K562 (cell line): Measurements from ENCODE around the gene TRABD. TPM values are rescaled to one million over a fixed set of nuclear protein-coding genes. Genes with fewer than 3 reads are reported as not detected.

Experiments
- ATAC-seq: fragments of 200-7000 bp; cut with Tn5 transposase; 3 replicates; pipeline ENCODE4 v1.9.1; 2020; ENCODE audit warnings: moderate library complexity
- BruUV-seq: library from RNA; stranded (reverse); fragments of 400-500 nt; replicated peaks from 2 replicates; lab custom pipeline; 2021; lab: Mats Ljungman, UMichigan
- CTCF ChIA-PET: fragments of 300-600 bp; formaldehyde crosslinking; extraction: SDS; loops from one replicate; lab custom pipeline; 2021; ENCODE audit warnings: low intra/inter-chr PET ratio; lab: Yijun Ruan, JAX
- POLR2A ChIA-PET: fragments of 300-600, 350-650 bp; sonication (Branson Sonifier 250); formaldehyde crosslinking; extraction: SDS; loops from one replicate; lab custom pipeline; 2021; ENCODE audit warnings: antibody characterized with exemption, inconsistent platforms; lab: Yijun Ruan, JAX
- DNase-seq, 4 experiments: peaks; one replicate each; pipeline versions ENCODE4 v3.0.0 to v3.0.0-alpha.2; 2011 to 2018; ENCODE audit warnings: low spot score in 3 of 4, mixed read lengths in 3 of 4; ENCODE audit errors: extremely low read depth in 1 of 4
- FAIRE-seq: peaks from 2 replicates; lab custom pipeline; 2011; peaks lifted over from hg19 to GRCh38; lab: Jason Lieb, UNC
- H2AFZ ChIP-seq: 2 replicates; pipeline ENCODE4 v1.6.0; 2011; ENCODE audit warnings: low read depth, low read length, control low read depth, inconsistent platforms
- H3K27ac ChIP-seq: fragments of 200-600 bp; 3 replicates; pipeline ENCODE4 v1.8.0; 2011; ENCODE audit warnings: low read depth, mild to moderate bottlenecking, control low read depth, inconsistent platforms, low read length, moderate library complexity, mixed read lengths; ENCODE audit errors: extremely low read depth
- H3K27me3 ChIP-seq, 2 experiments: fragments of 300-600 bp in 1 of 2; 2 replicates in 1 of 2; 3 replicates in 1 of 2; pipeline versions ENCODE4 v1.6.0 to v1.8.0; 2011; ENCODE audit warnings: inconsistent platforms in 2 of 2, low read length in 2 of 2, mild to moderate bottlenecking in 1 of 2, mixed read lengths in 1 of 2, moderate library complexity in 1 of 2; ENCODE audit not compliant: control insufficient read depth in 2 of 2, insufficient read depth in 2 of 2
- H3K36me3 ChIP-seq: fragments of 300-600 bp; 3 replicates; pipeline ENCODE4 v1.8.0; 2011; ENCODE audit warnings: mild to moderate bottlenecking, low read length, inconsistent platforms; ENCODE audit not compliant: control insufficient read depth, insufficient read depth
- H3K4me1 ChIP-seq, 2 experiments: fragments of 200-600 bp in 1 of 2; replicated peaks in 1 of 2; 2 replicates in 1 of 2; 3 replicates in 1 of 2; pipeline versions ENCODE4 v1.5.1 to v1.8.0; 2011; ENCODE audit warnings: inconsistent platforms in 2 of 2, low read length in 2 of 2, mild to moderate bottlenecking in 1 of 2, mixed read lengths in 1 of 2, moderate library complexity in 1 of 2; ENCODE audit not compliant: control insufficient read depth in 2 of 2, insufficient read depth in 2 of 2
- H3K4me2 ChIP-seq: 2 replicates; pipeline ENCODE4 v1.6.1; 2011; ENCODE audit warnings: low read length, control low read depth, inconsistent platforms, mixed read lengths; ENCODE audit not compliant: insufficient read depth
- H3K4me3 ChIP-seq: fragments of 200-600 bp; sonication (generic), shearing (Covaris generic); 2 replicates; pipeline ENCODE4 v1.5.1; 2016; ENCODE audit warnings: control low read depth, inconsistent platforms
- H3K79me2 ChIP-seq: fragments of 200-600 bp; 3 replicates; pipeline ENCODE4 v1.8.0; 2011; ENCODE audit warnings: low read length, inconsistent platforms; ENCODE audit not compliant: control insufficient read depth, insufficient read depth
- H3K9ac ChIP-seq, 2 experiments: 2 replicates each; pipeline versions ENCODE4 v1.6.0 to v1.6.1; 2011; ENCODE audit warnings: low read depth in 2 of 2, low read length in 2 of 2, control low read depth in 1 of 2, inconsistent platforms in 1 of 2, mild to moderate bottlenecking in 1 of 2, mixed read lengths in 1 of 2; ENCODE audit not compliant: insufficient read depth in 1 of 2
- H3K9me1 ChIP-seq: one replicate; pipeline ENCODE4 v1.6.0; 2011; ENCODE audit warnings: inconsistent platforms, mild to moderate bottlenecking, low read length, moderate library complexity; ENCODE audit not compliant: control insufficient read depth, insufficient read depth
- H3K9me3 ChIP-seq: replicated peaks from 2 replicates; pipeline ENCODE4 v1.5.1; 2011; ENCODE audit warnings: low read depth, low read length, inconsistent platforms; ENCODE audit not compliant: control insufficient read depth, insufficient read depth
- H4K20me1 ChIP-seq: replicated peaks from 2 replicates; pipeline ENCODE4 v1.6.1; 2011; ENCODE audit warnings: low read length, inconsistent platforms, mixed read lengths; ENCODE audit not compliant: control insufficient read depth, insufficient read depth
- ATF3 ChIP-seq, 2 experiments: fragments of 450-650 bp in 1 of 2; sonication (generic) in 1 of 2; formaldehyde crosslinking in 1 of 2; IDR thresholded peaks in 1 of 2; conservative IDR thresholded peaks in 1 of 2; 2 replicates each; pipeline versions ENCODE4 v1.6.1 to v1.8.1; 2016 to 2023; ENCODE audit warnings: mild to moderate bottlenecking in 2 of 2, moderate library complexity in 2 of 2, inconsistent platforms in 1 of 2, missing genetic modification reagents in 1 of 2
- CBFA2T2 ChIP-seq: fragments of 450-650 bp; conservative IDR thresholded peaks from 2 replicates; pipeline ENCODE4 v1.6.1; 2017; ENCODE audit warnings: mild to moderate bottlenecking
- DPF2 ChIP-seq: fragments of 450-650 bp; IDR thresholded peaks from 2 replicates; pipeline ENCODE4 v1.6.1; 2016
- HMBOX1 ChIP-seq: sonication (generic); IDR thresholded peaks from 2 replicates; pipeline ENCODE4 v1.6.1; 2016
- KDM2B ChIP-seq: fragments of 250-450 bp; sonication (Bioruptor Pico); IDR thresholded peaks from 2 replicates; pipeline ENCODE4 v1.8.0; 2021; ENCODE audit warnings: mild to moderate bottlenecking, moderate library complexity
- L3MBTL2 ChIP-seq: fragments of 450-650 bp; IDR thresholded peaks from 2 replicates; pipeline ENCODE4 v1.6.1; 2016; ENCODE audit warnings: mild to moderate bottlenecking, moderate library complexity
- NCOR1 ChIP-seq: fragments of 450-650 bp; IDR thresholded peaks from 2 replicates; pipeline ENCODE4 v1.6.1; 2016; ENCODE audit warnings: mild to moderate bottlenecking, moderate library complexity
- WGBS: fragments of 100-300 bp; shearing (Covaris generic); methylation state at CpG from one replicate; pipeline ENCODE4 v1.1.6; 2016; ENCODE audit warnings: low coverage, mixed read lengths; ENCODE audit not compliant: insufficient coverage; ENCODE audit errors: missing lambda C conversion rate; 5-methylcytosine and 5-hydroxymethylcytosine counted together
- in situ Hi-C: fragments of 300-500 bp; cut with MboI; formaldehyde crosslinking; loops from 4 replicates; pipeline ENCODE4 v1.15.0; 2018; ENCODE audit warnings: inconsistent platforms, mixed read lengths
- intact Hi-C: fragments of 100-400 bp; cut with micrococcal nuclease; formaldehyde crosslinking; loops from 2 replicates; pipeline ENCODE4 v1.14.2; 2022
- polyA plus RNA-seq, 8 experiments: library from polyadenylated mRNA; depleted of rRNA in 4 of 8; stranded (reverse) in 5 of 8; unstranded in 3 of 8; fragments of >200 nt; fragmentation: Nextera tagmentation in 2 of 8; fragmentation: Illumina TruSeq in 1 of 8; extraction: Ambion mirVana in 2 of 8; extraction: Trizol in 1 of 8; gene quantifications; 2 replicates each; pipeline versions ENCODE4 v1.2.1 to v1.2.3, GENCODE V29; 2011 to 2014; ENCODE audit warnings: inconsistent platforms in 1 of 8, missing spikeins in 1 of 8
- total RNA-seq, 7 experiments: library from RNA; depleted of rRNA in 6 of 7; stranded (reverse); fragments of >200 nt in 6 of 7; fragmentation: Illumina TruSeq in 2 of 7; extraction: Trizol in 2 of 7; gene quantifications; 2 replicates each; pipeline versions ENCODE4 v1.2.1 to v1.2.3, GENCODE V29; 2011 to 2021; ENCODE audit warnings: low replicate concordance in 1 of 7

TRABD gene
- total and polyA plus RNA-seq, 9 of the 15 experiments (the other 6 are each of a cell fraction or from before 2014, with no cell fraction given): 0.08 to 62.9 (median 14.0) TPM

- TF ChIP-seq CBFA2T2: peak; percentile 38; the same call in 1 of the 2 replicates
- peak; percentile 51; the same call in 1 of the 2 replicates for TF ChIP-seq NCOR1
- TF ChIP-seq HMBOX1: peak; percentile 90
- TF ChIP-seq DPF2: 0 out of 2 replicates have a peak, but pooled peaks have one; percentile 47
Observed at GRCh38 chr22:50168490-50169180, 17.1 kb upstream of the TRABD start (continued).

- 0 out of 5 replicates have a peak, but pooled peaks cover 0 to 3% of the 10 kb centered on the region in 2 experiments for H3K27me3 ChIP-seq
- H3K9ac ChIP-seq: peak overlapping the region in 1 of 2 experiments; percentile 87; a peak in 3 of 4 replicates
- H3K9me1 ChIP-seq: no peaks in the 10 kb centered on the region
- H3K4me2 ChIP-seq: peak overlapping the region; percentile 7
- FAIRE-seq: peak; percentile 32
- H3K27ac ChIP-seq: peak overlapping the region; percentile 65; the same call in 2 of the 3 replicates
- peaks cover 10 to 42% of the 10 kb centered on the region in 2 experiments; a peak in 4 of 5 replicates for H3K4me1 ChIP-seq
- H3K79me2 ChIP-seq: no peaks in the 10 kb centered on the region
- no peaks in the 10 kb centered on the region for H4K20me1 ChIP-seq
- H3K36me3 ChIP-seq: no peaks in the 10 kb centered on the region
- H3K9me3 ChIP-seq: no peaks in the 10 kb centered on the region
- CTCF ChIA-PET: no interaction called here
- TF ChIP-seq ATF3 (IDR thresholded peaks at IDR 0.05): no peak
- TF ChIP-seq ATF3 (CRISPR knock-in tag; conservative IDR thresholded peaks at IDR 0.05): no peak
- no peak for TF ChIP-seq KDM2B (CRISPR knock-in tag)
- TF ChIP-seq L3MBTL2: peak; percentile 16; the same call in 1 of the 2 replicates
- TF ChIP-seq, all 486 proteins: peak for 1
- POLR2A ChIA-PET: interaction anchor here (0.5 kb wide), 1 partner anchor 20 kb away, joined by 3 read pairs; no protein-coding TSS in a partner anchor
- Histone ChIP-seq H3K4me3 (no peak overlapping the region; the same call in 1 of the 2 replicates), H2AFZ (no peak overlapping the region)
- DNase-seq: no peak
- WGBS: 36% methylated on average over 23 of the region's 36 CpGs
- intact Hi-C loops: no loop called here
- in situ Hi-C loops: no loop called here
- ATAC-seq: no peak
- BruUV-seq: no TSS peak
Observed at GRCh38 chr22:50169181-50169759, 16.4 kb upstream of the TRABD start.
